ENCODE measurements around the gene COL19A1. TPM values are rescaled to one million over a fixed set of nuclear protein-coding genes. Genes with fewer than 3 reads are reported as not detected.

The COL19A1 gene
- total RNA-seq, 1 experiment from 2014 or later = not detected

DNA sequence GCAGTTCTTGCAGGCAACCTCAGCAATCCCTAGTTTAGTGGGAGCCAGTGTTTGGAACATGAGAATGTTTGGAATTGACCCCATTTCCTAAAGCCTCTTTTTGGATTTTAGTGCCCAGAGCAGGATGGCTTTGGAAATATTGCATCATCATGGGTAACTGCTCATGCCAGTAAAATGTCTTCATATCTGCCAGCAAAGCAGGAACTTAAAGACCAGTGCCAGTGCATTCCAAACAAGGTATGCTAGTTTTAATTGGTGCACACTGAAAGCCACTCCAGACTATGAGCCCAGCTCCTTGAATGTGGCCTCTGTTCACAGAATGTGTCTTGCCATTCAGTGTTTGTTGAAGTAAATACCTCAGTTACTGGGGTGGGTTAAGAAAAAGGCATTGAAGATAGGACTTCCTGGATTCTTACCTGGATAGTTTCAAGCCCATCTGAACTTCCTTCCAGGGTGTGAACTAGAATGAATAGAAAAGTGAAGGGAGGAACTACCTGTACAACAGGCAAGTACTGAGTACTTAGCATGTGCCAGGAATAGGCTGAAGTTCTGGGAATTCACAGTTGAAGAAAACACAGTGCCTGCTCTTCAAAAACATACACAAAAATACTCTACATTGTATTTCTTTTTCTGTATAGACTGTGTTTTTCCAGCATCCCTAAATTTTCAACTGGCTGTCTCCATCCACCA is 70.5 kb downstream of the COL19A1 start:
- Histone ChIP-seq H4K20me1 (ENCODE audit: insufficient read depth) (no peaks in the 10 kb centered on the region), H2AFZ (no peak overlapping the region), H3K27ac (no peak overlapping the region), H3K4me2 (no peak overlapping the region), H3K4me3 (no peak overlapping the region), H3K9me2 (ENCODE audit: insufficient read depth) (no peaks in the 10 kb centered on the region; the same call in 1 of the 2 replicates), H3K36me3 (ENCODE audit: low read depth) (no peaks in the 10 kb centered on the region), H3K27me3 (ENCODE audit: insufficient read depth, low read depth) (no peaks in the 10 kb centered on the region), H3F3A (ENCODE audit: insufficient read depth, low read depth) (no peaks in the 10 kb centered on the region), H3K79me2 (ENCODE audit: low read depth) (no peaks in the 10 kb centered on the region), H3K9me3 (ENCODE audit: insufficient read depth, low read depth) (no peaks in the 10 kb centered on the region), H3K4me1 (replicated peaks; ENCODE audit: insufficient read depth) (no peaks in the 10 kb centered on the region)
- no TSS peak for BruUV-seq (replicated peaks)
- TF ChIP-seq EZH2 (IDR thresholded peaks at IDR 0.05; ENCODE audit: low read depth) = no peak
- TF ChIP-seq, protein P1, sequence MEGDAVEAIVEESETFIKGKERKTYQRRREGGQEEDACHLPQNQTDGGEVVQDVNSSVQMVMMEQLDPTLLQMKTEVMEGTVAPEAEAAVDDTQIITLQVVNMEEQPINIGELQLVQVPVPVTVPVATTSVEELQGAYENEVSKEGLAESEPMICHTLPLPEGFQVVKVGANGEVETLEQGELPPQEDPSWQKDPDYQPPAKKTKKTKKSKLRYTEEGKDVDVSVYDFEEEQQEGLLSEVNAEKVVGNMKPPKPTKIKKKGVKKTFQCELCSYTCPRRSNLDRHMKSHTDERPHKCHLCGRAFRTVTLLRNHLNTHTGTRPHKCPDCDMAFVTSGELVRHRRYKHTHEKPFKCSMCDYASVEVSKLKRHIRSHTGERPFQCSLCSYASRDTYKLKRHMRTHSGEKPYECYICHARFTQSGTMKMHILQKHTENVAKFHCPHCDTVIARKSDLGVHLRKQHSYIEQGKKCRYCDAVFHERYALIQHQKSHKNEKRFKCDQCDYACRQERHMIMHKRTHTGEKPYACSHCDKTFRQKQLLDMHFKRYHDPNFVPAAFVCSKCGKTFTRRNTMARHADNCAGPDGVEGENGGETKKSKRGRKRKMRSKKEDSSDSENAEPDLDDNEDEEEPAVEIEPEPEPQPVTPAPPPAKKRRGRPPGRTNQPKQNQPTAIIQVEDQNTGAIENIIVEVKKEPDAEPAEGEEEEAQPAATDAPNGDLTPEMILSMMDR (conservative IDR thresholded peaks at IDR 0.05) = no peak
- POLR2A ChIA-PET (ENCODE audit: unreplicated experiment) = no interaction called here
- no peak for DNase-seq
- intact Hi-C loops (cut with micrococcal nuclease; ENCODE audit: unreplicated experiment) = no loop called here
- CTCF ChIA-PET = no interaction called here

DNA sequence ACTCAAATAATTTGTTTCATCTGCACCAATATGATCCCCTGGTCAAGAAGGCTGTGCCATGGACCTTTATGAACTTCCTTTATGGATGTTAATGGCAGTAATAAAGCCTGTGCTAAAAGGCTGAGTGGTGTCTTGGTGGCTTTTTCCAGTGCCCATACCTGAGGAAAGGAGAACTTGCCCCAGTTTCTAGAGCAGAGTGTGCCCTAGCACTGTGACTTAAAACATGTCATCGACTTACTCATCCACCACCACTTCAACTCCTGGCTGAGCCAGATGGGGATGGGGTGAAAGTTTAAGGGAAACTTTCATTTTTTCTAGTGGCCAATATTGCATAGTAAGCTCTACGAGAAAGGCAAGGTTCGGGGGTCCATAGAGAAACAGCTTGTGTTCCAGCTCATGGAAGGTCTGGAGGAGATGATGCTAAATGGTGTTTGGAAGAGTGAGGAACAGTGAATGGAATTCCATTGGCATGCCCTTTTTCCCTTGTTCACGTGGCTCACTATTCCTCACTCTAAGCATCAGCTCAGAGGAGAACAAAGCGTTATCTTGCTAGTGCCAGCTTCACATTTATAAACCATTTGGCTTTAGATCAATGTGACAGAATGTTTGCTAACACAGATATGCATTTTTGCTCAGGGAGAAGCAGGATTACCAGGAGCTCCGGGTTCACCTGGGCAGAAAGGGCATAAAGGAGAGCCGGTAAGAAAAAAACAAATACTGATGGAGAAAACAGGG is 71.2 kb downstream of the COL19A1 start:
- Histone ChIP-seq H3K9me2 (ENCODE audit: insufficient read depth) (no peaks in the 10 kb centered on the region; the same call in 1 of the 2 replicates), H3K36me3 (ENCODE audit: low read depth) (no peaks in the 10 kb centered on the region), H3K4me1 (replicated peaks; ENCODE audit: insufficient read depth) (no peaks in the 10 kb centered on the region), H3F3A (ENCODE audit: insufficient read depth, low read depth) (no peaks in the 10 kb centered on the region), H3K4me2 (no peak overlapping the region), H3K9me3 (ENCODE audit: insufficient read depth, low read depth) (no peaks in the 10 kb centered on the region), H3K79me2 (ENCODE audit: low read depth) (no peaks in the 10 kb centered on the region), H3K27ac (no peak overlapping the region), H3K4me3 (no peak overlapping the region), H4K20me1 (ENCODE audit: insufficient read depth) (no peaks in the 10 kb centered on the region), H3K27me3 (ENCODE audit: insufficient read depth, low read depth) (no peaks in the 10 kb centered on the region), H2AFZ (no peak overlapping the region)
- intact Hi-C loops (cut with micrococcal nuclease; ENCODE audit: unreplicated experiment) = no loop called here
- no peak for DNase-seq
- BruUV-seq (replicated peaks) = no TSS peak
- ChIA-PET CTCF (interaction anchor here (0.6 kb wide), 1 partner anchor 8 kb away, joined by 3 read pairs; no protein-coding TSS in a partner anchor), POLR2A (ENCODE audit: unreplicated experiment) (no interaction called here)
- TF ChIP-seq, protein P1 (conservative IDR thresholded peaks at IDR 0.05) = no peak
- no peak for TF ChIP-seq EZH2 (IDR thresholded peaks at IDR 0.05; ENCODE audit: low read depth)

DNA sequence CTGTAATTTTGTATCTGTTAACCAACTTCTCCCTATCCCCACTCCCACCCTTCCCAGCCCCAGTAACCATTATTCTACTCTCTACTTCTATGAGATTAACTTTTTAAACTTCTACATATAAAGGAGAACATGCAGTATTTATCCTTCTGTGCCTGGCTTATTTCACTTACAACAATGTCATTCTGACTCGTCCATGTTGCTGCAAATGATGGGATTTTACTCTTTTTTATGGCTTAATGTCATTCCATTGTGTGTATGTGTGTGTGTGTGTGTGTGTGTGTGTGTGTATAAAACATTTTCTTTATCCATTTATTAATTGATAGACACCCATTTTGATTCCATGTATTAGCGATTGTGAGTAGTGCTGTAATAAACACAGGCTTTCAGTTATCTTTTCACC is 76.1 kb downstream of the COL19A1 start:
- no peak overlapping the region for H2AFZ ChIP-seq
- ChIA-PET POLR2A (ENCODE audit: unreplicated experiment) (no interaction called here), CTCF (no interaction called here)
- H3K4me3 ChIP-seq = no peak overlapping the region
- H3K79me2 ChIP-seq (ENCODE audit: low read depth) = no peaks in the 10 kb centered on the region
- H3K9me2 ChIP-seq (ENCODE audit: insufficient read depth) = no peaks in the 10 kb centered on the region
- no peaks in the 10 kb centered on the region for H3K36me3 ChIP-seq (ENCODE audit: low read depth)
- no TSS peak for BruUV-seq (replicated peaks)
- TF ChIP-seq, protein P1 (conservative IDR thresholded peaks at IDR 0.05) = no peak
- TF ChIP-seq EZH2 (IDR thresholded peaks at IDR 0.05; ENCODE audit: low read depth) = no peak
- H3K4me1 ChIP-seq (replicated peaks; ENCODE audit: insufficient read depth) = no peaks in the 10 kb centered on the region
- no peak for DNase-seq
- no peaks in the 10 kb centered on the region for H3K27me3 ChIP-seq (ENCODE audit: insufficient read depth, low read depth)
- H3K27ac ChIP-seq = no peak overlapping the region
- no peaks in the 10 kb centered on the region for H4K20me1 ChIP-seq (ENCODE audit: insufficient read depth)
- no peaks in the 10 kb centered on the region for H3F3A ChIP-seq (ENCODE audit: insufficient read depth, low read depth)
- intact Hi-C loops (cut with micrococcal nuclease; ENCODE audit: unreplicated experiment) = no loop called here
- no peaks in the 10 kb centered on the region for H3K9me3 ChIP-seq (ENCODE audit: insufficient read depth, low read depth)
- H3K4me2 ChIP-seq = no peak overlapping the region

All from PC-9 (cell line).